Upper lobe of left lung (tissue), 4 donors: ENCODE results near the gene CIBAR2.

ENCODE experiments used
- CTCF ChIP-seq, 6 experiments: fragments of 450-650 bp in 4 of 6; fragments of 200-600 bp in 2 of 6; sonication (generic) in 2 of 6; IDR thresholded peaks; one replicate each; pipeline ENCODE4 v1.5.1; 2016 to 2019; ENCODE audit warnings: antibody characterized with exemption in 6 of 6
- EP300 ChIP-seq, 4 donors: sonication (generic); formaldehyde crosslinking; IDR thresholded peaks; one replicate each; pipeline ENCODE4 v1.5.1; 2017; ENCODE audit warnings: antibody characterized with exemption in 4 of 4, control low read depth in 2 of 4
- POLR2A ChIP-seq, 4 donors: fragments of 450-650 bp; IDR thresholded peaks; one replicate each; pipeline ENCODE4 v1.5.1; 2016 to 2017; ENCODE audit warnings: antibody characterized with exemption in 4 of 4, mild to moderate bottlenecking in 2 of 4
- POLR2AphosphoS5 ChIP-seq, 2 donors: sonication (generic); formaldehyde crosslinking; IDR thresholded peaks; one replicate each; pipeline ENCODE4 v1.5.1; 2017; ENCODE audit warnings: antibody characterized with exemption in 2 of 2

- TF ChIP-seq CTCF (IDR thresholded peaks at IDR 0.05) (no peak), EP300 (IDR thresholded peaks at IDR 0.05) (no peak), POLR2A (IDR thresholded peaks at IDR 0.05) (no peak), POLR2AphosphoS5 (IDR thresholded peaks at IDR 0.05) (no peak)
These were observed 13.7 kb downstream of the CIBAR2 start for GRCh38 chr16:85098565-85098964.
